Astrocyte of the spinal cord (primary cell): Measurements from ENCODE around the gene EPHB6.

Experiments used
- DNase-seq: peaks from one replicate; pipeline ENCODE4 v3.0.0; 2011; ENCODE audit warnings: low read depth, low spot score
- H3K4me3 ChIP-seq: 2 replicates; pipeline ENCODE4 v1.5.1; 2011; ENCODE audit warnings: low read depth, mild to moderate bottlenecking, low read length, moderate library complexity
- CTCF ChIP-seq: IDR thresholded peaks from 2 replicates; pipeline ENCODE4 v1.5.1; 2012; ENCODE audit warnings: low read depth, mild to moderate bottlenecking, low read length, inconsistent platforms
- in situ Hi-C: cut with HindIII; loops from 2 replicates; pipeline ENCODE4 v1.10.0; 2017; ENCODE audit warnings: low sequenced_read_pairs

Gene EPHB6

DNA sequence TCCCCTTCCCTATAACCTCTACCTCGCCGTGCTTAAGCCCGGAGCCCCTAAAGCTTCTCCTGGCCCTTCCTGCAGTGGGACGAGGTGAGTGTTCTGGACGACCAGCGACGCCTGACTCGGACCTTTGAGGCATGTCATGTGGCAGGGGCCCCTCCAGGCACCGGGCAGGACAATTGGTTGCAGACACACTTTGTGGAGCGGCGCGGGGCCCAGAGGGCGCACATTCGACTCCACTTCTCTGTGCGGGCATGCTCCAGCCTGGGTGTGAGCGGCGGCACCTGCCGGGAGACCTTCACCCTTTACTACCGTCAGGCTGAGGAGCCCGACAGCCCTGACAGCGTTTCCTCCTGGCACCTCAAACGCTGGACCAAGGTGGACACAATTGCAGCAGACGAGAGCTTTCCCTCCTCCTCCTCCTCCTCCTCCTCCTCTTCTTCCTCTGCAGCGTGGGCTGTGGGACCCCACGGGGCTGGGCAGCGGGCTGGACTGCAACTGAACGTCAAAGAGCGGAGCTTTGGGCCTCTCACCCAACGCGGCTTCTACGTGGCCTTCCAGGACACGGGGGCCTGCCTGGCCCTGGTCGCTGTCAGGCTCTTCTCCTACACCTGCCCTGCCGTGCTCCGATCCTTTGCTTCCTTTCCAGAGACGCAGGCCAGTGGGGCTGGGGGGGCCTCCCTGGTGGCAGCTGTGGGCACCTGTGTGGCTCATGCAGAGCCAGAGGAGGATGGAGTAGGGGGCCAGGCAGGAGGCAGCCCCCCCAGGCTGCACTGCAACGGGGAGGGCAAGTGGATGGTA, 9.2 kb downstream of the EPHB6 start:
- no peak overlapping the region for H3K4me3 ChIP-seq
- no peak for TF ChIP-seq CTCF
- no peak for DNase-seq
- in situ Hi-C loops = no loop called here

- no peak overlapping the region for H3K4me3 ChIP-seq
- in situ Hi-C loops = no loop called here
- no peak for TF ChIP-seq CTCF
- DNase-seq = no peak
Observed at GRCh38 chr7:142864980-142865747, 10.3 kb downstream of the EPHB6 start.

DNA sequence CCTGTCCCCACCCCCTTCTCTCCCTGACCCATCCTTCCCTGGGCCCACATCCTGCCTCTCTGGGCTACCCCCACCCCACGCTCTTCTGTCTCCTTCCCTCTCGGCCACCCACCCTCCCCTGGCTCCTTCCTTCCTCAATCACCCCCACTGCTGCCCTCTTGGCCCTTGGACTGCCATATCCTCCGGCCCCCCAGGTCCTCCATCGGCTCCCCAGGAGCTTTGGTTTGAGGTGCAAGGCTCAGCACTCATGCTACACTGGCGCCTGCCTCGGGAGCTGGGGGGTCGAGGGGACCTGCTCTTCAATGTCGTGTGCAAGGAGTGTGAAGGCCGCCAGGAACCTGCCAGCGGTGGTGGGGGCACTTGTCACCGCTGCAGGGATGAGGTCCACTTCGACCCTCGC, 10.9 kb downstream of the EPHB6 start:
- DNase-seq = no peak
- in situ Hi-C loops = no loop called here
- no peak for TF ChIP-seq CTCF

GRCh38 chr7:142866361-142867096, 11.7 kb downstream of the EPHB6 start:
- H3K4me3 ChIP-seq = no peak overlapping the region
- peak; percentile 71 for TF ChIP-seq CTCF
- in situ Hi-C loops = no loop called here
- no peak for DNase-seq

More for the DNA sequence above, 10.9 kb downstream of the EPHB6 start:
- no peak overlapping the region for H3K4me3 ChIP-seq

DNA sequence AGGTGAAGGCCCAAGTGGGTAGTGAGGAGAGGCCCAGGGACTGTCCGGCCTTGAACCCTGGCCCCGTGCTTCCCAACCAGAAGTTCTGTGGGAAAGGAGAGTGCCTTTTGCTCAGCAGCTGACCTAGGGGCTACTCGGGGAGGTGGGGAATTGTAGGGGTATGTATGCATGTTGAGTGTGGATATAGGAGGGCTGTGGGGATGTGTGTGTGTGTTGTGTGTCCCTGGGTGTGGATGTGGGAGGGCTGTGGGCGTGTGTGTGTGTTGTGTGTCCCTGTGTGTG, 12.2 kb downstream of the EPHB6 start:
- no peak overlapping the region for H3K4me3 ChIP-seq
- DNase-seq = no peak
- no peak for TF ChIP-seq CTCF
- in situ Hi-C loops = no loop called here

DNA sequence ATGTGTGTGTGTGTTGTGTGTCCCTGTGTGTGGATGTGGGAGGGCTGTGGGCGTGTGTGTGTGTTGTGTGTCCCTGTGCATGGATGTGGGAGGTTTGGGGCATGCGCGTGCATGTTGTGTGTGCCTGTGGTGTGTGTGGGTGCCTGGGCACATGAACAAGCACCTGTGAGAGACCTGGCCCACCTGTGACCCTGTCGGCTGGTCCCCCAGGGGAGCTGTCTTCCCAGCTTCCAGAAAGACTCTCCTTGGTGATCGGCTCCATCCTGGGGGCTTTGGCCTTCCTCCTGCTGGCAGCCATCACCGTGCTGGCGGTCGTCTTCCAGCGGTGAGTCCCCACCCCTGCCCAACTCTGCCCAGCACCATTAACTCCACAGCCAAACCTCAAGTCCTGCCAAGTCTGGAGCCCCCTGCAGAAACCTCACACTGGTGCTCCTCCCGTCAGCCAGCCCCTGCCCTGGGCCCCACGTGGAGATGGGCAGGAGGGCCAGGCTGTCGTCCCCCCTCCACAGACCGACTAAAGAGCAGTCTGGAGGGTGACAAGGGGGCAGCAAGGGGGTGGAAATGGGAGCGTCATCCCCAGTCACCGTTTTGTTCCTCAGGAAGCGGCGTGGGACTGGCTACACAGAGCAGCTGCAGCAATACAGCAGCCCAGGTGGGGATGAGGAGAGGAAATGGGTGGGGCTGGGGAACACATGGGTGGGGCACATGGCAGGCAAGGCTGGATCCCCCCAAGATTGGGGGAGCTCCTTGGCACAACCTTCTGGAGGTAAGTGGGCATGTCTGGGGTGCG, 12.7 kb downstream of the EPHB6 start:
- in situ Hi-C loops = no loop called here
- H3K4me3 ChIP-seq = no peak overlapping the region
- TF ChIP-seq CTCF = no peak
- no peak for DNase-seq
